DND-41 (cell line): Measurements from ENCODE around the gene EEFSEC.

Experiments
- ATAC-seq: fragments of 200-7000 bp; cut with Tn5 transposase; 3 replicates; pipeline ENCODE4 v1.9.1; 2021; ENCODE audit warnings: low read depth; ENCODE audit not compliant: insufficient read depth
- DNase-seq: peaks from one replicate; pipeline ENCODE4 v3.0.0-alpha.2; 2020
- H2AFZ ChIP-seq: 2 replicates; pipeline ENCODE4 v1.6.0; 2012; ENCODE audit warnings: low read depth, low read length
- H3K27ac ChIP-seq: 2 replicates; pipeline ENCODE4 v1.5.1; 2012; ENCODE audit warnings: low read length, inconsistent platforms
- H3K27me3 ChIP-seq: fragments of 200-600 bp; sonication (generic); 2 replicates; pipeline ENCODE4 v1.6.0; 2012; ENCODE audit warnings: low read length, mild to moderate bottlenecking, inconsistent platforms; ENCODE audit not compliant: insufficient read depth, poor library complexity
- H3K36me3 ChIP-seq: 2 replicates; pipeline ENCODE4 v1.5.1; 2012; ENCODE audit warnings: low read length, inconsistent platforms; ENCODE audit not compliant: insufficient read depth
- H3K4me1 ChIP-seq: 2 replicates; pipeline ENCODE4 v1.5.1; 2012; ENCODE audit warnings: mild to moderate bottlenecking, low read length; ENCODE audit not compliant: insufficient read depth
- H3K4me2 ChIP-seq: 2 replicates; pipeline ENCODE4 v1.6.0; 2012; ENCODE audit warnings: mild to moderate bottlenecking, moderate library complexity, low read length, inconsistent platforms; ENCODE audit not compliant: insufficient read depth
- H3K4me3 ChIP-seq, 2 experiments: fragments of 200-600 bp in 1 of 2; shearing (Covaris generic) in 1 of 2; 2 replicates each; pipeline ENCODE4 v1.5.1; 2012 to 2016; ENCODE audit warnings: inconsistent platforms in 2 of 2, low read length in 2 of 2, mild to moderate bottlenecking in 2 of 2, low read depth in 1 of 2, moderate library complexity in 1 of 2
- H3K79me2 ChIP-seq: 2 replicates; pipeline ENCODE4 v1.6.0; 2012; ENCODE audit warnings: low read length, inconsistent platforms; ENCODE audit not compliant: insufficient read depth
- H3K9ac ChIP-seq: 2 replicates; pipeline ENCODE4 v1.6.0; 2012; ENCODE audit warnings: low read depth, mild to moderate bottlenecking, inconsistent platforms, low read length, moderate library complexity
- H3K9me3 ChIP-seq: 2 replicates; pipeline ENCODE4 v1.5.1; 2012; ENCODE audit warnings: low read length, moderate library complexity, mild to moderate bottlenecking, inconsistent platforms; ENCODE audit not compliant: insufficient read depth, severe bottlenecking
- H4K20me1 ChIP-seq: 2 replicates; pipeline ENCODE4 v1.6.0; 2012; ENCODE audit warnings: low read length; ENCODE audit not compliant: insufficient read depth
- EZH2 ChIP-seq: IDR thresholded peaks from 3 replicates; pipeline ENCODE4 v1.6.1; 2012; ENCODE audit warnings: borderline replicate concordance, low read depth, mild to moderate bottlenecking, moderate library complexity, low read length, inconsistent platforms; ENCODE audit not compliant: severe bottlenecking
- TF ChIP-seq, protein P1 (sequence below): IDR thresholded peaks from 2 replicates; pipeline ENCODE4 v1.5.1; 2012; ENCODE audit warnings: borderline replicate concordance, low read length, moderate library complexity, mild to moderate bottlenecking; ENCODE audit not compliant: poor library complexity, severe bottlenecking; ENCODE audit errors: extremely low read depth

Gene EEFSEC

DNA sequence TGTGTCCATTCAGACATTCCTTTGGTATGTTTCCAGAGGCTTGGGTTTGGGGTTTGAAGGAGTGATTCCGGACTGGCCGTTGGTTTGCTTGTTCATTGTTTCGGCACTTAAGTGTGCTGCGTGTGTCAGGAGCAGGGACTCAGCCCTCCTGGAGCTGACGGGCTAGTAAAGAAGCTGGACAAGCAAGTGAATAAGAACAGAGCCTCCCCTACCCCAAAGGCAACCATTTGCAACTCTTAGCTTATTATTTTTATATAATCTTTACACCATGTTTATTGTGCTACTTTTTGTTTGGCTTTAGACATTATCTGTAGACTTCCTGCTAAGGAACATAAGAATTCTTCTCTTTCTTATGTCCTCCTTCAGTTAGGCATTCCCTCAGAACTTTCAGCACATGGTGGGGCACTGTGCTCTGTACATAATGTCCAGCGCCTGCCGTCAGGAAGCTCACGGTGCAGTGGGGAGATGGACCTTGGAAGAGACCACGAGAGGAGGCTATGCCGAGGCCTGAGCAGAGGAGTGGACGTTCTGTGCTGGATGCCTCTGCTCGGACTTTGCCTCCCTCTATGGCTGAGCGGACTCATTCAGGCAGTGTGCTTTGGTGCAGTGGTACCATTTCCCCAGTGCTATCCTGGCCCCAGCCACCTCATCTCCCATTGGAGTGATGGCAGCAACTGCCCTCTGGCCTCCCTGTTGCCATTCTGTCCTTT lies 65.4 kb downstream of the EEFSEC start:
- no peak for DNase-seq
- H3K27me3 ChIP-seq: no peaks in the 10 kb centered on the region
- H3K4me3 ChIP-seq: no peak overlapping the region
- TF ChIP-seq EZH2: no peak
- TF ChIP-seq, protein P1, sequence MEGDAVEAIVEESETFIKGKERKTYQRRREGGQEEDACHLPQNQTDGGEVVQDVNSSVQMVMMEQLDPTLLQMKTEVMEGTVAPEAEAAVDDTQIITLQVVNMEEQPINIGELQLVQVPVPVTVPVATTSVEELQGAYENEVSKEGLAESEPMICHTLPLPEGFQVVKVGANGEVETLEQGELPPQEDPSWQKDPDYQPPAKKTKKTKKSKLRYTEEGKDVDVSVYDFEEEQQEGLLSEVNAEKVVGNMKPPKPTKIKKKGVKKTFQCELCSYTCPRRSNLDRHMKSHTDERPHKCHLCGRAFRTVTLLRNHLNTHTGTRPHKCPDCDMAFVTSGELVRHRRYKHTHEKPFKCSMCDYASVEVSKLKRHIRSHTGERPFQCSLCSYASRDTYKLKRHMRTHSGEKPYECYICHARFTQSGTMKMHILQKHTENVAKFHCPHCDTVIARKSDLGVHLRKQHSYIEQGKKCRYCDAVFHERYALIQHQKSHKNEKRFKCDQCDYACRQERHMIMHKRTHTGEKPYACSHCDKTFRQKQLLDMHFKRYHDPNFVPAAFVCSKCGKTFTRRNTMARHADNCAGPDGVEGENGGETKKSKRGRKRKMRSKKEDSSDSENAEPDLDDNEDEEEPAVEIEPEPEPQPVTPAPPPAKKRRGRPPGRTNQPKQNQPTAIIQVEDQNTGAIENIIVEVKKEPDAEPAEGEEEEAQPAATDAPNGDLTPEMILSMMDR: no peak
- no peak overlapping the region for H3K4me2 ChIP-seq
- peaks cover 5% of the 10 kb centered on the region; the same call in 1 of the 2 replicates for H4K20me1 ChIP-seq
- no peak overlapping the region for H2AFZ ChIP-seq
- H3K36me3 ChIP-seq: no peaks in the 10 kb centered on the region
- no peaks in the 10 kb centered on the region for H3K79me2 ChIP-seq
- no peak for ATAC-seq
- H3K9ac ChIP-seq: no peak overlapping the region
- H3K4me1 ChIP-seq: no peaks in the 10 kb centered on the region
- H3K27ac ChIP-seq: no peak overlapping the region
- peaks cover 17% of the 10 kb centered on the region for H3K9me3 ChIP-seq

- H3K36me3 ChIP-seq: no peaks in the 10 kb centered on the region
- peaks cover 17% of the 10 kb centered on the region for H3K9me3 ChIP-seq
- H3K27me3 ChIP-seq: no peaks in the 10 kb centered on the region
- no peaks in the 10 kb centered on the region for H4K20me1 ChIP-seq
- no peaks in the 10 kb centered on the region for H3K79me2 ChIP-seq
- DNase-seq: no peak
- ATAC-seq: no peak
- H2AFZ ChIP-seq: no peak overlapping the region
- TF ChIP-seq EZH2: no peak
- TF ChIP-seq, protein P1: no peak
- no peak overlapping the region for H3K9ac ChIP-seq
- H3K27ac ChIP-seq: no peak overlapping the region
- no peak overlapping the region for H3K4me3 ChIP-seq
- no peaks in the 10 kb centered on the region for H3K4me1 ChIP-seq
- H3K4me2 ChIP-seq: no peak overlapping the region
Measured at GRCh38 chr3:128221328-128221727, 68.0 kb downstream of the EEFSEC start.

DNA sequence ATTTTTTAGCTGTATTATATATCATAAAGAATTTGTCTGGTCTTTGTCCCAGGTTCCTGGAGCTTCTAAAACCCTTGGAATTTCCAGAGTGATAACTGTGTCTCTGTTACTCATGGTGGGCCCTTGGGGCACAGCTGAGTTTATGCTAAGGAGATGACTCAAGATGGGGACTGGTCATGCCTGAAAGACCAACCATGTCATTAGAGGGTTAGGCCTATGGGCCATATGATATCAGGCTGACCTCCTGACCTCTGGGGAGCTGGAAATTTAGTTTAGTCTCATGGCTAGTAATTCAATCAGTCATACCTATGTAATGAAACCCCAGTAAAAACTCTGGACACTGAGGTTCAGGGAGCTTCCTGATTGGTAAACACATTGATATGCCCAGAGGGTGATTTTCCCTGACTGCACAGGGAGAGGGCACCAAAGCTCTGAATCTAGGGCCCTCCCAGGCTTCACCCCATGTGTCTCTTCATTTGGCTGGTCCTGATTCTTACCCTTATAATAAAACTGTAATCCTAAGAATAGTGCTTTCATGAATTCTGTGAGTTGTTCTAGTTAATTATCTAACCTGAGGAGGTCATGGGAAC lies 69.6 kb downstream of the EEFSEC start:
- no peak for TF ChIP-seq EZH2
- TF ChIP-seq, protein P1: no peak
- no peak for ATAC-seq
- Histone ChIP-seq H3K4me3 (no peak overlapping the region), H3K9ac (no peak overlapping the region), H3K36me3 (no peaks in the 10 kb centered on the region), H4K20me1 (no peaks in the 10 kb centered on the region), H3K9me3 (peaks cover 17% of the 10 kb centered on the region), H3K27ac (no peak overlapping the region), H3K79me2 (no peaks in the 10 kb centered on the region), H3K4me2 (no peak overlapping the region), H3K27me3 (no peaks in the 10 kb centered on the region), H3K4me1 (no peaks in the 10 kb centered on the region), H2AFZ (no peak overlapping the region)
- no peak for DNase-seq
